K562 (cell line): ENCODE data around the gene SNRNP70. TPM values are rescaled to one million over a fixed set of nuclear protein-coding genes. Genes with fewer than 3 reads are reported as not detected.

Experiments
- PHF20 ChIP-seq: fragments of 450-650 bp; IDR thresholded peaks from 2 replicates; pipeline ENCODE4 v1.6.1; 2018; ENCODE audit not compliant: partially characterized antibody
- POLR3G ChIP-seq: IDR thresholded peaks from 2 replicates; pipeline ENCODE4 v1.6.1; 2011; ENCODE audit not compliant: insufficient read length, insufficient replicate concordance; ENCODE audit errors: extremely low read depth
- RBM17 ChIP-seq: fragments of 200-400 bp; formaldehyde crosslinking; IDR thresholded peaks from 2 replicates; pipeline ENCODE4 v1.6.1; 2017; ENCODE audit warnings: low read depth, mild to moderate bottlenecking, low read length, borderline replicate concordance
- RBM34 ChIP-seq: fragments of 200-400 bp; formaldehyde crosslinking; IDR thresholded peaks from 2 replicates; pipeline ENCODE4 v1.6.1; 2018; ENCODE audit warnings: low read length, borderline replicate concordance; ENCODE audit not compliant: insufficient read depth
- SUPT5H ChIP-seq: fragments of 450-650 bp; IDR thresholded peaks from 2 replicates; pipeline ENCODE4 v1.6.1; 2016
- TGIF2 ChIP-seq: sonication (generic); formaldehyde crosslinking; IDR thresholded peaks from 2 replicates; pipeline ENCODE4 v1.8.1; 2022; ENCODE audit warnings: mild to moderate bottlenecking, missing genetic modification reagents, moderate library complexity
- XRCC4 ChIP-seq: IDR thresholded peaks from one replicate; pipeline ENCODE4 v1.6.1; 2011; ENCODE audit not compliant: insufficient read depth, insufficient read length; ENCODE audit errors: extremely low read depth
- YY1 ChIP-seq, 3 experiments: IDR thresholded peaks; 2 replicates each; pipeline ENCODE4 v1.6.1; 2011; ENCODE audit warnings: low read length in 2 of 3, mild to moderate bottlenecking in 2 of 3, moderate library complexity in 2 of 3, borderline replicate concordance in 1 of 3, control low read depth in 1 of 3, low read depth in 1 of 3; ENCODE audit not compliant: insufficient read depth in 3 of 3, insufficient replicate concordance in 2 of 3, control insufficient read depth in 1 of 3, insufficient read length in 1 of 3; ENCODE audit errors: extremely low read depth in 1 of 3
- ZNF12 ChIP-seq: sonication (generic); formaldehyde crosslinking; IDR thresholded peaks from 2 replicates; pipeline ENCODE4 v1.4.0; 2020; ENCODE audit warnings: mild to moderate bottlenecking, missing genetic modification reagents
- ZNF124 ChIP-seq: sonication (generic); formaldehyde crosslinking; IDR thresholded peaks from 2 replicates; pipeline ENCODE4 v1.8.1; 2022; ENCODE audit warnings: missing genetic modification reagents
- ZNF408 ChIP-seq: fragments of 250-450 bp; sonication (Bioruptor Pico); IDR thresholded peaks from 2 replicates; pipeline ENCODE4 v1.4.0; 2020; ENCODE audit warnings: low read depth, mild to moderate bottlenecking, moderate library complexity
- polyA plus RNA-seq, 8 experiments: library from polyadenylated mRNA; depleted of rRNA in 4 of 8; stranded (reverse) in 5 of 8; unstranded in 3 of 8; fragments of >200 nt; fragmentation: Nextera tagmentation in 2 of 8; fragmentation: Illumina TruSeq in 1 of 8; extraction: Ambion mirVana in 2 of 8; extraction: Trizol in 1 of 8; gene quantifications; 2 replicates each; pipeline versions ENCODE4 v1.2.1 to v1.2.3, GENCODE V29; 2011 to 2014; ENCODE audit warnings: inconsistent platforms in 1 of 8, missing spikeins in 1 of 8
- total RNA-seq, 7 experiments: library from RNA; depleted of rRNA in 6 of 7; stranded (reverse); fragments of >200 nt in 6 of 7; fragmentation: Illumina TruSeq in 2 of 7; extraction: Trizol in 2 of 7; gene quantifications; 2 replicates each; pipeline versions ENCODE4 v1.2.1 to v1.2.3, GENCODE V29; 2011 to 2021; ENCODE audit warnings: low replicate concordance in 1 of 7
- TF ChIP-seq, protein P1 (sequence below): fragments of 250-450 bp; sonication (Bioruptor Pico); IDR thresholded peaks from 2 replicates; pipeline ENCODE4 v1.4.0; 2020; ENCODE audit warnings: mild to moderate bottlenecking, moderate library complexity, borderline replicate concordance
- TF ChIP-seq, protein P2 (sequence below): sonication (generic); formaldehyde crosslinking; IDR thresholded peaks from 2 replicates; pipeline ENCODE4 v1.8.1; 2023; ENCODE audit warnings: mild to moderate bottlenecking, missing genetic modification reagents
- TF ChIP-seq, protein P3 (sequence below): fragments of 450-650 bp; IDR thresholded peaks from 2 replicates; pipeline ENCODE4 v1.6.1; 2016; ENCODE audit warnings: low read depth, mild to moderate bottlenecking, moderate library complexity
- TF ChIP-seq, protein P4 (sequence below): sonication (generic); formaldehyde crosslinking; IDR thresholded peaks from 2 replicates; pipeline ENCODE4 v1.8.1; 2023; ENCODE audit warnings: mild to moderate bottlenecking, missing genetic modification reagents
- TF ChIP-seq, protein P5 (sequence below): fragments of 450-650 bp; formaldehyde crosslinking; IDR thresholded peaks from 2 replicates; pipeline ENCODE4 v1.4.0; 2022; ENCODE audit warnings: missing genetic modification characterization

Gene SNRNP70
- total and polyA plus RNA-seq, 9 of the 15 experiments (the other 6 are each of a cell fraction or from before 2014, with no cell fraction given): 2.8 to 496 (median 136) TPM

DNA sequence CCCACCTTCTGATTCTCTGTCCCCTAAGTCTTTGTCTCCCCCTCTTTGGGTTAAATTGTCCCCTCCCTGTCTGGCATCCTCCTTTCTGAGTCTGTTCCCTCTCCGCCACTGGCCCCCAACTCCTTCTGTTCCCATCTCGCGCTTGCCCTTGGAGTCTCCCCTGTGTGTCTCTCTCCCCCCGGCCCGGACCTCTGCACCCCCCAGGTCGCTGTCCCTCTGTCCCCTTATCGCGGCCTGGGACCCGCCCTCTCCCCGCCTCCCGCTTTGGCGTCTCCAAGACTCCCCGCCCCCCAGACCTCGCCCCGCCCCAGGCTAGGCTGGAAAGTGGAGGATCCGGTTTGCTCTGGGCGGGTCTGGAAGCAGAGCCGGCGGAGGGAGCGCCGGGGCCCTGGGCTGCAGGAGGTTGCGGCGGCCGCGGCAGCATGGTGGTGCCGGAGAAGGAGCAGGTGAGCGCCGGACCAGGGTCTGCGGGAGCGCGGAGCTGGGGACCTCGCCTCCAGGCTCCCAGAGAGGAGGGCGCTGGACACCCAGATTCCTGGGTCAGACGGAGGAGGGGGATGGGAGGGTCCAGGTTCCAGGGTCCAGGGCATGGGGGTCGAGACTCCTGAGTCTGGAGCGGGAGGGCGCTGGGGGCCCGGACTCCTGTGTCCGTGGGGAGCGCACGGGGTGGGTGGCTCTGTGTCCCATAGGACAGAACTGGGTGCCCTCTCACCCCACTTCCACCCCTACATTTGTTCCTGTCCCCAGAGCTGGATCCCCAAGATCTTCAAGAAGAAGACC is 72.4 kb downstream of the SNRNP70 start, which contains the start of gene TRPM4 (continued):
- TF ChIP-seq, protein P1, sequence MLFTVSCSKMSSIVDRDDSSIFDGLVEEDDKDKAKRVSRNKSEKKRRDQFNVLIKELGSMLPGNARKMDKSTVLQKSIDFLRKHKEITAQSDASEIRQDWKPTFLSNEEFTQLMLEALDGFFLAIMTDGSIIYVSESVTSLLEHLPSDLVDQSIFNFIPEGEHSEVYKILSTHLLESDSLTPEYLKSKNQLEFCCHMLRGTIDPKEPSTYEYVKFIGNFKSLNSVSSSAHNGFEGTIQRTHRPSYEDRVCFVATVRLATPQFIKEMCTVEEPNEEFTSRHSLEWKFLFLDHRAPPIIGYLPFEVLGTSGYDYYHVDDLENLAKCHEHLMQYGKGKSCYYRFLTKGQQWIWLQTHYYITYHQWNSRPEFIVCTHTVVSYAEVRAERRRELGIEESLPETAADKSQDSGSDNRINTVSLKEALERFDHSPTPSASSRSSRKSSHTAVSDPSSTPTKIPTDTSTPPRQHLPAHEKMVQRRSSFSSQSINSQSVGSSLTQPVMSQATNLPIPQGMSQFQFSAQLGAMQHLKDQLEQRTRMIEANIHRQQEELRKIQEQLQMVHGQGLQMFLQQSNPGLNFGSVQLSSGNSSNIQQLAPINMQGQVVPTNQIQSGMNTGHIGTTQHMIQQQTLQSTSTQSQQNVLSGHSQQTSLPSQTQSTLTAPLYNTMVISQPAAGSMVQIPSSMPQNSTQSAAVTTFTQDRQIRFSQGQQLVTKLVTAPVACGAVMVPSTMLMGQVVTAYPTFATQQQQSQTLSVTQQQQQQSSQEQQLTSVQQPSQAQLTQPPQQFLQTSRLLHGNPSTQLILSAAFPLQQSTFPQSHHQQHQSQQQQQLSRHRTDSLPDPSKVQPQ (CRISPR knock-in tag): no peak
- TF ChIP-seq SUPT5H (peak; percentile 93), RBM34 (no peak), ZNF124 (CRISPR knock-in tag) (no peak), ZNF12 (peak; percentile 74; the same call in 1 of the 2 replicates), POLR3G (no peak), ZNF408 (CRISPR knock-in tag) (no peak), RBM17 (no peak), PHF20 (no peak), TGIF2 (CRISPR knock-in tag) (no peak), YY1 (IDR thresholded peaks at IDR 0.05; ENCODE audit: borderline replicate concordance in 1 of 3, control insufficient read depth in 1 of 3, extremely low read depth in 1 of 3, insufficient read depth in 3 of 3, insufficient read length in 1 of 3, insufficient replicate concordance in 2 of 3, low read depth in 1 of 3, low read length in 2 of 3) (peak in 2 of 3 experiments; percentile 75 to 85), XRCC4 (no peak)
- TF ChIP-seq, protein P2, sequence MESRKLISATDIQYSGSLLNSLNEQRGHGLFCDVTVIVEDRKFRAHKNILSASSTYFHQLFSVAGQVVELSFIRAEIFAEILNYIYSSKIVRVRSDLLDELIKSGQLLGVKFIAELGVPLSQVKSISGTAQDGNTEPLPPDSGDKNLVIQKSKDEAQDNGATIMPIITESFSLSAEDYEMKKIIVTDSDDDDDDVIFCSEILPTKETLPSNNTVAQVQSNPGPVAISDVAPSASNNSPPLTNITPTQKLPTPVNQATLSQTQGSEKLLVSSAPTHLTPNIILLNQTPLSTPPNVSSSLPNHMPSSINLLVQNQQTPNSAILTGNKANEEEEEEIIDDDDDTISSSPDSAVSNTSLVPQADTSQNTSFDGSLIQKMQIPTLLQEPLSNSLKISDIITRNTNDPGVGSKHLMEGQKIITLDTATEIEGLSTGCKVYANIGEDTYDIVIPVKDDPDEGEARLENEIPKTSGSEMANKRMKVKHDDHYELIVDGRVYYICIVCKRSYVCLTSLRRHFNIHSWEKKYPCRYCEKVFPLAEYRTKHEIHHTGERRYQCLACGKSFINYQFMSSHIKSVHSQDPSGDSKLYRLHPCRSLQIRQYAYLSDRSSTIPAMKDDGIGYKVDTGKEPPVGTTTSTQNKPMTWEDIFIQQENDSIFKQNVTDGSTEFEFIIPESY (CRISPR knock-in tag): no peak
- TF ChIP-seq, protein P3, sequence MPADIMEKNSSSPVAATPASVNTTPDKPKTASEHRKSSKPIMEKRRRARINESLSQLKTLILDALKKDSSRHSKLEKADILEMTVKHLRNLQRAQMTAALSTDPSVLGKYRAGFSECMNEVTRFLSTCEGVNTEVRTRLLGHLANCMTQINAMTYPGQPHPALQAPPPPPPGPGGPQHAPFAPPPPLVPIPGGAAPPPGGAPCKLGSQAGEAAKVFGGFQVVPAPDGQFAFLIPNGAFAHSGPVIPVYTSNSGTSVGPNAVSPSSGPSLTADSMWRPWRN: no peak
- TF ChIP-seq, protein P4, sequence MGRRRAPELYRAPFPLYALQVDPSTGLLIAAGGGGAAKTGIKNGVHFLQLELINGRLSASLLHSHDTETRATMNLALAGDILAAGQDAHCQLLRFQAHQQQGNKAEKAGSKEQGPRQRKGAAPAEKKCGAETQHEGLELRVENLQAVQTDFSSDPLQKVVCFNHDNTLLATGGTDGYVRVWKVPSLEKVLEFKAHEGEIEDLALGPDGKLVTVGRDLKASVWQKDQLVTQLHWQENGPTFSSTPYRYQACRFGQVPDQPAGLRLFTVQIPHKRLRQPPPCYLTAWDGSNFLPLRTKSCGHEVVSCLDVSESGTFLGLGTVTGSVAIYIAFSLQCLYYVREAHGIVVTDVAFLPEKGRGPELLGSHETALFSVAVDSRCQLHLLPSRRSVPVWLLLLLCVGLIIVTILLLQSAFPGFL (CRISPR knock-in tag): no peak
- TF ChIP-seq, protein P5, sequence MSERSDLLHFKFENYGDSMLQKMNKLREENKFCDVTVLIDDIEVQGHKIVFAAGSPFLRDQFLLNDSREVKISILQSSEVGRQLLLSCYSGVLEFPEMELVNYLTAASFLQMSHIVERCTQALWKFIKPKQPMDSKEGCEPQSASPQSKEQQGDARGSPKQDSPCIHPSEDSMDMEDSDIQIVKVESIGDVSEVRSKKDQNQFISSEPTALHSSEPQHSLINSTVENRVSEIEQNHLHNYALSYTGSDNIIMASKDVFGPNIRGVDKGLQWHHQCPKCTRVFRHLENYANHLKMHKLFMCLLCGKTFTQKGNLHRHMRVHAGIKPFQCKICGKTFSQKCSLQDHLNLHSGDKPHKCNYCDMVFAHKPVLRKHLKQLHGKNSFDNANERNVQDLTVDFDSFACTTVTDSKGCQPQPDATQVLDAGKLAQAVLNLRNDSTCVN (CRISPR knock-in tag): no peak
